GM04504 (cell line): ENCODE data around the gene SLC16A5.
A peak's percentile ranks its signal among the peaks of the same experiment; 100 is the strongest.
"Not testable (repeated sequence)": the region's sequence is repeated elsewhere in the genome, so short reads cannot be mapped to it uniquely, and the experiment has no call there.

Experiments
- DNase-seq: peaks from one replicate; pipeline ENCODE4 v3.0.0-alpha.2; 2012; ENCODE audit warnings: low read depth

SLC16A5 gene

GRCh38 chr17:75110234-75110937 lies 22.6 kb downstream of the SLC16A5 start:
- DNase-seq, result no peak

DNA sequence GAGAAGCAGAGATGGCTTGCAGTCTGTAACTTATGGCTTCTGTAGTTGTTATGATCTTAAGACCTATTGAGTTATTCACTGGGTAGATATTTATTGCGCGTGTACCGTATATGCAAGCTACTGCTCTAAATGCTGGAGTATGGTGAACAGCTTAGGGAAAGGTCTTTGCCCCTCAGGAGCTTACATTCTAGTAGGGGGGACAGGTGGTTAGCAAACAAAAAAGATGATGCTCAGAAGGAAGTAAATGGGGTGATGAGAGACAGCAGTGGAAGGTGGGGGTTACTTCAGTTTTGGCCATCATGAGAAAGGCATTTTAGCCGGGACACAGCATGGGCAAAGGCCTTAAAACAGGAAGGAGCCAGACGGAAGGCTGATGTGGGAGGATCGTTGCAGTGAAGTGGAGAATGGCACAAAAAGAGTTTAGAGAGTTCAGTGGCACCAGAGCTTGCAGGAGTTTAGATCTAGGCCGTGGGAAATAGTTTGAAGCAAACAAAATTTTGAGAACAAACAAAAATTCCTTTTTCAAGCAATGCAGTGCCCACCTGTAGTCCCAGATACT lies 24.1 kb downstream of the SLC16A5 start:
- DNase-seq, result no peak

DNA sequence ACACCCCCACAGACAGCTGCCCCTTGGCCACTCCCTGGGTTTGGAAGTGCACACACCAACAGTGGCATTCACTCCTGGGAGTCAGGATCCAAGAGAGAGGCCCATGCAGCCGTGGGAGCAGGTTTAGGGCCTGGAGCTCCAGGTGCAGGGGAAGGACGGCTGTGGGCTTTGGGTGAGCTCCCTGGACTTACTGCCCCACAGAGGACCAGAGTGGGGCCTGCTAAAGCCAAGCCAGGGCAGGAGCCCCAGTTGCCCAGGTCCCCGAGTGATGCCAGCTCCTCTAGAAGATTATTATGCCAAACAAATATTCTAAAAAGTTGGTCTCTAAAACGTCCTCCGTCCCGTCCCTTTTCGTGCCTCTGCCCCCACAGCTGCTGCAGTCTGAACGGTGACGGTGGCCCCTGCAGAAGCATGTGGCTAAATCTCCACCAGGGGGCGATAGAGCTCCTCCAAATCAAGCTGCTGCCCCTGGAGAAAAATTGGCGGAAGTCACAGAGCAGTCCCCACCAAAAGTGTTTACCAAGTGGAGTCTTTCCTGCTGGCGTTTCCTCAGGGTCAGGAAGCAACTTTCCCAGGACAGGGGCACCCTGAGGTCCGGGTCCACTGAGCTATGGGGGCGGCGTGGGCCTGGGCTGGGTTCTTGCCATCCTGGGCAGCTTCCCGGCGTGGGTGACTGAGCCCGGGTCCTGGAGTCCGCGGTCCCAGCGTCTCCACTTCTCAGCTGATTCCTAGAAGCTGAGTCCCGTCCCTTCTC lies 26.2 kb downstream of the SLC16A5 start:
- DNase-seq, result peak; percentile 78

GRCh38 chr17:75114552-75115314 lies 27.0 kb downstream of the SLC16A5 start:
- no peak for DNase-seq

- DNase-seq, result no peak
These were observed 27.8 kb downstream of the SLC16A5 start for GRCh38 chr17:75115555-75115954.

DNA sequence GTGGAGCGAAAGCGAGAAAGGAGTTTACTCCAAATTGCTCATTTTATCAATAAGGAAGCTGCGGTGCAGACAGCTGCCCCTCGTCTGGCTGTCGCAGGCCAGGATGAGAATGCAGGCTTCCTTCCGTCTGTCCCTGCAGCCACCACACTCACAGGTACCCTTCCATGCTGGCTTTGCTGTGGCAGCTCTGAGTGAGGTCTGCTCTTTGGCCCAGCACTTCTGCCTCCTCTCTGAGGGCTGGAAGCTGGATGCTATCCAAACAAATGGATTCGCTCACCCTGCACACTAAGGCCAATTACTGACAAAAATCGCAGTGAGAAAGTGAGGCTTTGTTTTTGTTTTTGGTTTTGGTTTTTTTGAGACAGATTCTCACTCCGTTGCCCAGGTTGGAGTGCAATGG lies 29.0 kb downstream of the SLC16A5 start:
- no peak for DNase-seq

GRCh38 chr17:75118307-75118706 lies 30.6 kb downstream of the SLC16A5 start:
- no peak for DNase-seq

DNA sequence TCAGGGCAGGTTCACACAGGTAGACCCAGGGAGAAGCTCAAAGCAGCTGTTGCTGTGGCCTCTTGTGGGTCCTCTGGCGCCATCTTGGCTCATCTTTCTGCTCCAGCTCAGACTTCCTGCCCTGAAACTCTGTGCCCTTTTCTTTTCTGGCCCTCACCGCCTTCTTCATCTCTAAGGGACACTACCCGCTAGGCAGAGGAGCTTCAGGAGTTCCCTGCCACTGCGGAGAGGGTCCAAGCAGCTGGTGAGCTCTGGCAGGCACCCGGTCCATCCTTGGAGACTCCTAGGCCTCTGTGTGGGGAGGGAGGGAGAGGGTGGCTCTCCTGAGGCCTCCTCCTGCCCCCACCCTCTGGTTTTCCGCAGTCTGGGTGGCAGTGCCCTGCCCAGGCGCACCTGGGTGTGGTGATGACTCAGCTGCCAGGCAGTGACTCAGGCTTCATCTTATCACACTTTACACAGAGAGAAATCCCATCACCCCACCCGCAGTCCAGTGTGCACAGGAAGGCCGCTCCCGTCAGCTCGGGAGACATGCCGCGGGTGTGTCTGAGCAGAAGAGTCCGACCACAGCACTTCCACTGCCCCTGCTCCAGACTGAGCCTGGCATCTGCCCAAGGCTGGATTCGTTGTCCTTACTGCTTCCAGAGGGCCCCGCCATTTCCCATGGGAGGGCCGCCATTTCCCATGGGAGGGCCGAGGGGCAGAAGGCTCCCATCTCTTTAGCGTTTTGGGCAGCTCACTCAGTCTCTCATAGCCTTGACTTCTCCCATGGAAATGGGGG lies 36.5 kb downstream of the SLC16A5 start:
- no peak for DNase-seq

GRCh38 chr17:75124819-75125162 lies 37.0 kb downstream of the SLC16A5 start:
- DNase-seq, result no peak

DNA sequence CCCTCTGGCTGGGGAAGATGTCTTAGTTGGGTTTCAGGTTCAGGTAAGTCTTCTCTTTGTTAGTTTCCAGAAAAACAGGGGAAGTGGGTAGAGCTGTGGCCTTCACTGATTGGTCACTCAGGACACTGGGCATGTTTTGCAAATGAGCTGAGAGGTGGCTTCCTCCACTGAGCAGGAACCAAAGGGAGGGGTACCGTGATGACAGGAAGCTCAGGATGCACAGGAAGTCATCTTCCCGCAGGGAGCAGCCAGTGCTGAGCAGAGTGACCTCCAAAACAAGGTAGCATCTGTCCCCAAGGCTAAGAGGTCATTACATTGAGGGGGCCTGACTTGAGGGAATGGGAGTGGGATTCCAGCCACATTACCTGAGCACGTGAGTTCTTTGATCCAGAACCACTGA lies 38.2 kb downstream of the SLC16A5 start:
- DNase-seq, result no peak

DNA sequence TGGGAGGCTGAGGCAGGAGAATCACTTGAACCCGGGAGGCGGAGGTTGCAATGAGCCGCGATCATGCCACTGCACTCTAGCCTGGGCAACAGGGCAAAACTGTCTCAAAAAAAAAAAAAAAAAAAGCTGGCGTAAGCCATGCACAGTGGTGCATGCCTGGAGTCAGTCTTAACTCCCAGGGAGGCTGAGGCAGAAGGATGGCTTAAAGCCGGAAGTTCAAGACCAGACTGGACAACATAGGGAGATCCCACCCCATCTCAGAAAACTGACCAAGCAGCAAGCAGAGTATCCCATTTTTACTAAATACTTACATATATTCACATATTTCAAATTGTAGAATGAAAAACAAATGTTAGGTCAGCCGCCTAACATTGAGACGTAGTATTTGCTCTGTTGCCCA lies 39.2 kb downstream of the SLC16A5 start:
- no peak for DNase-seq

- not testable (repeated sequence) for DNase-seq
These were observed 40.2 kb downstream of the SLC16A5 start for GRCh38 chr17:75127936-75128335.

- no peak for DNase-seq
These were observed 41.1 kb downstream of the SLC16A5 start for GRCh38 chr17:75128694-75129505.

DNA sequence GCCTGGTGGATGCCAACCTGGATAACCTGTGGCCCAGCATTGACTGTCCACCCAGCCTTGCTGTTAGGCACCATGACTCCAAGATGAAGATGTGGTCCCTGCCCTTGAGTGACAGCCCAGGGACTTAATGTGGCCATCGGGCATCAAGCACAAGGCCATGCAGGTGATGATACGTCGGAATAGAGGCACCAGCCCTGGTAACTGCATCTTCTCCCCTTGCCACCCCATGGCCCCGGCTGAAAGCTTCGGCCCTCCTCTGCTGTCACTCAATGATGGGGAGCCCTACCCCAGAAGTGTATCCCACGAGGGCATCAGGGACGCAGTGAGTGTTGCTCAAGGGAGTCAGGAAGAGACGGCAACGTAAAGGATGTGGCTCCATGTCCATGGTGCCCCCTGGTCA lies 41.8 kb downstream of the SLC16A5 start:
- DNase-seq, result no peak

DNA sequence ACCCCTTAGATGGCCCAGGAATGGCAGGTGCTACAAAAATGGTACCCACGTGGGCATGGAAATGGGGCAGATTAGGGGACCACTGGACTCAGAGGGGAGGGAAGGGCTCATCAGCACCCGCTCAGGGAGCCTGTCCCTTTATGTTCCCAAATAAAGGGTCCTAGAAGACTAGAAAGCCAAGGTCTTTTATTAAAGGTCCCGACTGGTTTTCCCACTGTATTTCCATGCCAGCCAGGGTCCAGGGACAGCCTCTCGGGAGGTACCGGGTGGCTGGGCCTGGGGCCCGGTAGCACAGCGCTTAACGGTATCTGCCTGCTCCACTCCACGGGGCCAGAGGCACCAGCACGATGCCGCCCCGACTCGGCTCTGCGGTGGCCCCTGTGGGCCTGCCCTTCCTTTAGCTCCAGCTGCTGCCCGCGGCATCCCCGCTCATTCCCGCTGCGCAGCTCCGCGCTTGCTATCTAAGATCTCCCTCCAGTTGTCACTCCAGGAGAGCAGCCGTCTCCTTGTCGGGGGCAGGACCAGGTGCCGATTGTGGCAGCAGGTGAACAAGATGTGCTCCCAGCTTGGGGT lies 42.4 kb downstream of the SLC16A5 start:
- DNase-seq, result no peak

DNA sequence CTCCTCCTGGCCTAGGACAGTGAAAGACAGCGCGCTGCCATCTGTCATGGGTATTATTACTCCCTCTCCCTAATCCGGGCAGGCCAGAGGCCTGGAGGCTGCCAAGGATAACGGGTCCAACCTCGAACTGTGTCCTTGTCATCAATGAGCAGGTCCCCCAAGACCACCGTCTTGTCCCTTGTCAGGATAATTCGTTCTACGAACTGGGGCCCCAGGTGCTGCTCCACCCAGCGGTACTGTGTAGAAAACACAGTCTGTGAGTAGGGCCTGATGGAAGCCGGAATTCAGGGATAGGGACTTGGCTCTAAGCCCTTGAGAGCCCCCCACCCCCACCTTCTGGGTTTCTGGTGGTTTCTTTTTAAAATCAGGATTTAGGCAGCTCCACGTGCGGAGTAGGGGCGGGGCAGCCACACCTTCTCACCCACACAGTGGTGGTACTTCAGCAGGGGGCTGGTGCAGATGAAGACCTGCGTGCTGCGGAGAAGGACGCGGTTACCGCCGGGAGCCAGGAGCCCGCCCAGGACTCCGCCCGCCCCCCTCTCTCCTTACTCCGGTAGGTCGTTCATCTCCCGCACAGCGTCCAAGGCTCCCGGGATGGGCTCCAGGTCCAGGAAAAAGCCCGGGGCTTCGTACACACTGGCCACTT lies 43.0 kb downstream of the SLC16A5 start:
- no peak for DNase-seq

- DNase-seq, result peak; percentile 51
These were observed 43.7 kb downstream of the SLC16A5 start, which contains the start of gene NT5C for GRCh38 chr17:75131278-75132017. Gene NT5C (minus strand): TSS chr17:75131742. CDS start chr17:75131707, 35 bp downstream.

GRCh38 chr17:75132018-75133000 lies 44.6 kb downstream of the SLC16A5 start:
- not testable (repeated sequence) for DNase-seq
